GM10266 (cell line): ENCODE measurements around the gene SPATS2.

ENCODE experiments used
- DNase-seq: peaks from one replicate; pipeline ENCODE4 v3.0.0; 2012; ENCODE audit errors: extremely low spot score
- TF ChIP-seq, protein P1 (sequence below): IDR thresholded peaks from 2 replicates; pipeline ENCODE4 v1.5.1; 2012; ENCODE audit warnings: mild to moderate bottlenecking, low read depth; ENCODE audit not compliant: control insufficient read depth, insufficient read depth; ENCODE audit errors: missing control alignments

The SPATS2 gene

DNA sequence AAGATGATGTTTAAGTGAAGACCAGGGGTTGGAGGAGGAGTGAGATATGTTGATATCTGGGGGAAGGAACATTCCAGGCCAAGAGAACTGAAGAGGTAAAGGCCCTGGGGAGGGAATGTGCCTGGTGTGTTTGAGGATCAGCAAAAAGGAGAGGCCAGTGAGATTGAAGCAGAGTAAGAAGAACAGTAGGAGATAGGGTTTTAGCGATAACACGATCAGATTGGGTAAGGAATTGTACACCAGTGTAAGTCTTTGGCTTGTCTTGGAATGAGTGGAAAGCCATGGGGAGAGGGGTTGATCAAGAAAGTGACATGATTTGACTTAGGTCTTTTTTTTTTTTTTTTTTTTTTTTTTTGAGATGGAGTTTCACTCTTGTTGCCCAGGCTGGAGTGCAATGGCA, 39.4 kb upstream of the SPATS2 start:
- TF ChIP-seq, protein P1, sequence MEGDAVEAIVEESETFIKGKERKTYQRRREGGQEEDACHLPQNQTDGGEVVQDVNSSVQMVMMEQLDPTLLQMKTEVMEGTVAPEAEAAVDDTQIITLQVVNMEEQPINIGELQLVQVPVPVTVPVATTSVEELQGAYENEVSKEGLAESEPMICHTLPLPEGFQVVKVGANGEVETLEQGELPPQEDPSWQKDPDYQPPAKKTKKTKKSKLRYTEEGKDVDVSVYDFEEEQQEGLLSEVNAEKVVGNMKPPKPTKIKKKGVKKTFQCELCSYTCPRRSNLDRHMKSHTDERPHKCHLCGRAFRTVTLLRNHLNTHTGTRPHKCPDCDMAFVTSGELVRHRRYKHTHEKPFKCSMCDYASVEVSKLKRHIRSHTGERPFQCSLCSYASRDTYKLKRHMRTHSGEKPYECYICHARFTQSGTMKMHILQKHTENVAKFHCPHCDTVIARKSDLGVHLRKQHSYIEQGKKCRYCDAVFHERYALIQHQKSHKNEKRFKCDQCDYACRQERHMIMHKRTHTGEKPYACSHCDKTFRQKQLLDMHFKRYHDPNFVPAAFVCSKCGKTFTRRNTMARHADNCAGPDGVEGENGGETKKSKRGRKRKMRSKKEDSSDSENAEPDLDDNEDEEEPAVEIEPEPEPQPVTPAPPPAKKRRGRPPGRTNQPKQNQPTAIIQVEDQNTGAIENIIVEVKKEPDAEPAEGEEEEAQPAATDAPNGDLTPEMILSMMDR = no peak
- DNase-seq = no peak

DNA sequence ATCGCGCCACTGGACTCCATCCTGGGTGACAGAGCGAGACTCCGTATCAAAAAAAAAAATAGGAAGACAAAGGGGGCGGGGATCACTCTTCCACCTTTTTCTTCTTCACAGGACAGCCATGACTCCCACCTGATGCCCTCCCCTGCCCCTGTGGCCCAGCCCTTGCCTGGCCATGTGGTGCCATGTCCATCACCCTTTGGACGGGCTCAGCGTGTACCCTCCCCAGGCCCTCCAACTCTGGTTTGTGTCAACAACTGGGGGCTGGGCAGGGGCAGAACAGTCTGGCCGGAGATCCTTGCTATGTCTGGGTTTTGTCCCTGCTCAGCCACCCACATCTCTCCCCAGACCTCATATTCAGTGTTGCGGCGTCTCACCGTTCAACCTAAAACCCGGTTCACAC, 38.4 kb upstream of the SPATS2 start:
- TF ChIP-seq, protein P1 = no peak
- DNase-seq = no peak

DNA sequence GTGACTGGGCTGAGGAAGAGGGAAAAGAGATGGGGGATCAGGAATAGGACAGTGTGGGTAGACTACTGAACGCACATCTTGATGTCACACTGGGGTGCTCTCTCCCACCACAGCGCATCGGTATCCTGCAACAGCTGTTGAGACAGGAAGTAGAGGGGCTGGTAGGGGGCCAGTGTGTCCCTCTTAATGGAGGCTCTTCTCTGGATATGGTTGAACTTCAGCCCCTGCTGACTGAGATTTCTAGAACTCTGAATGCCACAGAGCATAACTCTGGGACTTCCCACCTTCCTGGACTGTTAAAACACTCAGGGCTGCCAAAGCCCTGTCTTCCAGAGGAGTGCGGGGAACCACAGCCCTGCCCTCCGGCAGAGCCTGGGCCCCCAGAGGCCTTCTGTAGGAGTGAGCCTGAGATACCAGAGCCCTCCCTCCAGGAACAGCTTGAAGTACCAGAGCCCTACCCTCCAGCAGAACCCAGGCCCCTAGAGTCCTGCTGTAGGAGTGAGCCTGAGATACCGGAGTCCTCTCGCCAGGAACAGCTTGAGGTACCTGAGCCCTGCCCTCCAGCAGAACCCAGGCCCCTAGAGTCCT, 37.1 kb upstream of the SPATS2 start:
- TF ChIP-seq, protein P1 = no peak
- DNase-seq = no peak

DNA sequence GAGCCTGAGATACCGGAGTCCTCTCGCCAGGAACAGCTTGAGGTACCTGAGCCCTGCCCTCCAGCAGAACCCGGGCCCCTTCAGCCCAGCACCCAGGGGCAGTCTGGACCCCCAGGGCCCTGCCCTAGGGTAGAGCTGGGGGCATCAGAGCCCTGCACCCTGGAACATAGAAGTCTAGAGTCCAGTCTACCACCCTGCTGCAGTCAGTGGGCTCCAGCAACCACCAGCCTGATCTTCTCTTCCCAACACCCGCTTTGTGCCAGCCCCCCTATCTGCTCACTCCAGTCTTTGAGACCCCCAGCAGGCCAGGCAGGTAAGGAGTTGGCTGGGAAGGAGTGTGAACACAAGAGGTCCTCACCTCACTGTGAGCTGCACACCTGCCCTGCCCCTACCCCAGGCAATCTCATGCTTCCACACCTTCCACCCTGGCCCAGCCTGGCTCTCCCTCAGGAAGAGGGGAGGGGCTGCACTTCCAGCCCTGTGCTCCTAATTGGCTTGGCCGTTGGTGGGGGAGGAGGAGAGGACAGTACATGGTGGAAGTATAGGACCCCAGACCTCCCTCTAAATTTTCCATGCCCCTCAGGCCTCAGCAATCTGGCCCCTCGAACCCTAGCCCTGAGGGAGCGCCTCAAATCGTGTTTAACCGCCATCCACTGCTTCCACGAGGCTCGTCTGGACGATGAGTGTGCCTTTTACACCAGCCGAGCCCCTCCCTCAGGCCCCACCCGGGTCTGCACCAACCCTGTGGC, 36.5 kb upstream of the SPATS2 start:
- no peak for DNase-seq
- TF ChIP-seq, protein P1 = no peak

DNA sequence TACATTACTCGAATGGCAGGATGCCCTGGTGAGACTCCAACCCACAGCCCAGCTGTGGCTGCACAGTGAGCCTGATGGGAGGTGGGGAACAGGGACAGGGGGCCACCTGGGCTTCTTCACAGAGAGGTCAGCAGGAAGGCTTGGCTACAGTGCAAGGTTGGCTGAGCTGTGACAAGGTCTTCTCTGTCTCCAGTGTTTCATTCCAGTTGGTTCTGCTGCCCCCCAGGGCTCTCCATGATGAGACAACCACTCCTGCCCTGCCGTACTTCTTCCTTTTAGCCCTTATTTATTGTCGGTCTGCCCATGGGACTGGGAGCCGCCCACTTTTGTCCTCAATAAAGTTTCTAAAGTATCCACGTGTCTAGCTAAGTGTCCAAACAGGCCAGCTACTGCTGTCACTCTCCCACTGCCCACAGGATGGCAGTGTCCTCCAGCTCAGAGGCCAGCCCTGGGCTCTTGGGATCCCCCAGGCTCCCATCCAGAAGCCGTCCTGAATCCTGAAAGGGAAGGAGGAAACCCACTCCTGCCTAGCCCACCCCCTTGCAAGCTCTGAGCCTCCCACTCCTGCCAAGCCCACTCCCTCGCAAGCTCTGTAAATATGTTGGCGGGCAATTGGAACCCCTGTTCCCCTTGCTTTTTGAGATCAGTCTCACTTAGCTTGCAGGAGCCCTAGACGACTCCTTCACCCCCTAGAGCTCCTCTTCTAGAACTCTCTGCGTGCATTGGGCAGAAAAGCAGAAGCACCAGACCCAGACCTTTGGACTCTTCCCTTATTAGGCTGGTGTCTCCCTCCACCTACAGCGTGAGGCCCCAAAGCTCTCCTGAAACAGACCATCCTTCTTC, 35.7 kb upstream of the SPATS2 start:
- TF ChIP-seq, protein P1 = peak; percentile 78
- peak; percentile 58 for DNase-seq

DNA sequence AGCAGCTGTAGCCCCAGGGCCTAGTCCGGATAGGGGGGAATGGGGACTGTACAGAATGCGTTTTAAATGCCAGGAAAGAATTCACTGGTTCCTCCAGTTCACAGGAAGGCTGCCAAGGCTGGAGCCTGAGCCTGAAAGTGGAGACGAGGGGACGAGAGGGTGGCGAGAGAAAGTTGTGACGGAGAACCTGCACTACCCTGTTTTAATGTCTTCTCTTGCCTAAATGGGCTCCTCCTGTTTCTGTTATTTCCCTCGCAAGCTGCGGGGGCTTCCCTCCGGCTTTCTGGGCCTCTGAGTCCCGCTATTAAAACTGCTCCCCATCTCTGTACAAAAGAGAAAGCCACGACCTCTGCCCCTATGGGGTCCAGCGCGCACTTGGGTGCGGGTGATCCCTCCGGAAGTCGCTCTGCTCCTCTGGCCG, 34.8 kb upstream of the SPATS2 start:
- DNase-seq = no peak
- TF ChIP-seq, protein P1 = no peak
